ENCODE results near the gene SLC26A1. TPM values are rescaled to one million over a fixed set of nuclear protein-coding genes. Genes with fewer than 3 reads are reported as not detected.

The SLC26A1 gene
- polyA plus RNA-seq, 1 donor from 2014 or later: 0.12 TPM

DNA sequence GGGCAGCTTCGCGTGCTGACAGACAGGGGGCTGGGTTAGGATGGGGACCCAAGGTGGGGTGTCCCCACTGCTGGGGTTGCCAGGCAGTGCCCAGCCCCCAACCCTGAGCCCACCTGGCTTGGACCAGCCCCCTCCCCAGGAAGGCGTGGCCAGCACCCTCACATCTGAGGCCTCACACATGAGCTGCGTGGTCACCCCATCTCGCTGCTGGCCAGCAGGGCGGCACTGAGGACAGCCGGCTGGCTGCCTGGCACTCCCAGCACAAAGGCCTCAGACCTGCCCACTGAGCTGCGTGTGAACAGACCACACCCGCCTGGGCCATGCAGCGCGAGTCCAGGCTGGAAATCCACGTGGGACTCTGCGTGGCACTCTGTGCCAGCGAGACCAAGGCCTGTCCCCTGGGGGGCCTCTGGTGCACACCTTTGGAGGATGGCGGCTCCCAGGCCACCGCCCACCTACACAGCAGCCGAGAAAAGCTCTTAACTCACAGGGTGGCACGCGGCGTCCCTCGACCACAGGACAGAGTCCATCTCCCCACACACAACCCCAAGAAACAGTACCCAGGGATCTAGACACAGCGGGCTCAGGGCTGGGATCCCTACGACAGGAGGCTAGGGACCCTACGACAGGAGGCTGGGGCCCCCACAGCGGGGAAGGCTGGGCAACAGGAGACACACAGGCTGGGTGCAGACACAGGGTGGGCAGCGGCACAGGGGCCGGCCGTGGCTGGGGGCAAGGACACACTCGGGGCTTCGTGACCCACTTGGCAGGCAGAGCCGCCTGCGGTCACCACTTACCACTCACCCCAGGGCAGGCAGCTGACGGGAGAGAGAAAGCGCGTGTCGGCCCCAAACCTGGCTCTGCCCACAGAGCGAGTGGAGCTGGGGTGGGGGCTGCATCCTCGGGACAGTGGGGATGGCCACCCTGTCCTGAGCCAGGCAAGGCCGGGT, 29.7 kb downstream of the SLC26A1 start:
- no peak overlapping the region for H2AFZ ChIP-seq (ENCODE audit: low read depth, low read length)
- H3K4me2 ChIP-seq (ENCODE audit: low read length): no peak overlapping the region
- no peak overlapping the region for H3K9ac ChIP-seq (ENCODE audit: low read length)
- no peaks in the 10 kb centered on the region for H3K9me2 ChIP-seq (ENCODE audit: insufficient read depth, low read length)
- no peak for TF ChIP-seq MXI1 (conservative IDR thresholded peaks at IDR 0.05; ENCODE audit: poor library complexity, severe bottlenecking)
- no peak for TF ChIP-seq EZH2 (IDR thresholded peaks at IDR 0.05; ENCODE audit: borderline replicate concordance, insufficient read depth, low read length, poor library complexity, severe bottlenecking)
- no peak for TF ChIP-seq EP300 (conservative IDR thresholded peaks at IDR 0.05; ENCODE audit: poor library complexity, severe bottlenecking)
- no peak for TF ChIP-seq SMC3 (conservative IDR thresholded peaks at IDR 0.05; ENCODE audit: poor library complexity)
- TF ChIP-seq POLR2AphosphoS5 (IDR thresholded peaks at IDR 0.05): no peak
- TF ChIP-seq CTCF (IDR thresholded peaks at IDR 0.05; ENCODE audit: poor library complexity, severe bottlenecking): no peak
- no peak for TF ChIP-seq TAF1 (IDR thresholded peaks at IDR 0.05; ENCODE audit: low read depth)
- TF ChIP-seq RAD21 (conservative IDR thresholded peaks at IDR 0.05): no peak
- TF ChIP-seq REST (IDR thresholded peaks at IDR 0.05; ENCODE audit: borderline replicate concordance): no peak
- no peak overlapping the region for H3K4me3 ChIP-seq (ENCODE audit: low read length)
- H3K36me3 ChIP-seq (ENCODE audit: insufficient read depth, low read length): no peaks in the 10 kb centered on the region
- H3F3A ChIP-seq (ENCODE audit: insufficient read depth, low read length, poor library complexity, severe bottlenecking): no peaks in the 10 kb centered on the region
- peaks cover 7% of the 10 kb centered on the region for H3K27me3 ChIP-seq (ENCODE audit: insufficient read depth, low read depth, low read length)
- no peaks in the 10 kb centered on the region for H4K20me1 ChIP-seq (ENCODE audit: insufficient read depth)
- H3K79me2 ChIP-seq (replicated peaks; ENCODE audit: insufficient read depth, low read length): no peaks in the 10 kb centered on the region
- no peak overlapping the region for H3K27ac ChIP-seq (ENCODE audit: low read length)
- no peaks in the 10 kb centered on the region for H3K9me3 ChIP-seq (ENCODE audit: low read length)

GRCh38 chr4:962231-963208, 30.7 kb downstream of the SLC26A1 start:
- Histone ChIP-seq H3K9ac (ENCODE audit: low read length) (no peak overlapping the region), H3K79me2 (replicated peaks; ENCODE audit: insufficient read depth, low read length) (no peaks in the 10 kb centered on the region), H2AFZ (ENCODE audit: low read depth, low read length) (no peak overlapping the region), H3K4me2 (ENCODE audit: low read length) (no peak overlapping the region), H4K20me1 (ENCODE audit: insufficient read depth) (no peaks in the 10 kb centered on the region), H3K27ac (ENCODE audit: low read length) (no peak overlapping the region), H3K27me3 (ENCODE audit: insufficient read depth, low read depth, low read length) (peaks cover 1% of the 10 kb centered on the region), H3K4me3 (ENCODE audit: low read length) (no peak overlapping the region), H3K9me2 (ENCODE audit: insufficient read depth, low read length) (no peaks in the 10 kb centered on the region), H3K9me3 (ENCODE audit: low read length) (no peaks in the 10 kb centered on the region), H3K36me3 (ENCODE audit: insufficient read depth, low read length) (no peaks in the 10 kb centered on the region), H3F3A (ENCODE audit: insufficient read depth, low read length, poor library complexity, severe bottlenecking) (no peaks in the 10 kb centered on the region)
- no peak for TF ChIP-seq MXI1 (conservative IDR thresholded peaks at IDR 0.05; ENCODE audit: poor library complexity, severe bottlenecking)

All from neural cell (in vitro differentiated cells).